Forelimb muscle (tissue), 1 donor: Measurements from ENCODE around the gene PITPNC1. TPM values are rescaled to one million over a fixed set of nuclear protein-coding genes. Genes with fewer than 3 reads are reported as not detected.
"Not testable (repeated sequence)": the region's sequence is repeated elsewhere in the genome, so short reads cannot be mapped to it uniquely, and the experiment has no call there.

Source experiments
- DNase-seq: peaks from one replicate; pipeline ENCODE4 v3.0.0-alpha.2; 2013; ENCODE audit warnings: low read depth
- polyA plus RNA-seq: library from polyadenylated mRNA; unstranded; fragments of 120-200 nt; gene quantifications from one replicate; pipeline ENCODE4 v1.2.1, GENCODE V29; 2013; ENCODE audit not compliant: insufficient read length

Gene PITPNC1
- polyA plus RNA-seq, 1 donor = 9.4 TPM

- no peak for DNase-seq
These were observed 199.5 kb downstream of the PITPNC1 start for GRCh38 chr17:67576471-67577115.

- DNase-seq = no peak
These were observed 200.5 kb downstream of the PITPNC1 start for GRCh38 chr17:67577429-67578141.

GRCh38 chr17:67578142-67578457 lies 201.0 kb downstream of the PITPNC1 start:
- DNase-seq = no peak

GRCh38 chr17:67578679-67579405 lies 201.8 kb downstream of the PITPNC1 start:
- DNase-seq = not testable (repeated sequence)

- no peak for DNase-seq
These were observed 205.6 kb downstream of the PITPNC1 start for GRCh38 chr17:67582673-67583081.

- DNase-seq = no peak
These were observed 208.1 kb downstream of the PITPNC1 start for GRCh38 chr17:67585077-67585602.

GRCh38 chr17:67588326-67588725 lies 211.2 kb downstream of the PITPNC1 start:
- no peak for DNase-seq

GRCh38 chr17:67594115-67594880 lies 217.2 kb downstream of the PITPNC1 start:
- DNase-seq = no peak

GRCh38 chr17:67600408-67600807 lies 223.3 kb downstream of the PITPNC1 start:
- no peak for DNase-seq

- no peak for DNase-seq
These were observed 224.8 kb downstream of the PITPNC1 start for GRCh38 chr17:67601897-67602296.

GRCh38 chr17:67602444-67602843 lies 225.4 kb downstream of the PITPNC1 start:
- no peak for DNase-seq

DNA sequence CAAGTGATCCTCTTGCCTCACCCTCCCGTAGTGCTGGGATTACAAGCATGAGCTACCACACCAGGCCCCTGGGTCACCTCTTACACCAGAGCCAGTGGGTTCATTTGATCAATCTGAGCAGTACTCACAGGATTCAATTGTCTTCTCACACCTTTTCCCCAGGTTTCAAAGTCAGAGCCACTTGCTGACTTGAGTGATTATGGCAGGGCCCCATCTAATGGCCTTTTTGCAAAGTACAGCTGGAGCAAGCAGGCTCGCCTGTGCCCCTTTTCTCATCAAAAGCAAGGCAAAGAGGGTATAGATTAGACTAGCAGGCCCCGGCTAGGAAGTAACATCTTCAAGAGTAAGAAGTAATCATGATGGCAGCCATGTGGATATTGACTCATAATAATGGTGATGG lies 225.9 kb downstream of the PITPNC1 start:
- DNase-seq = no peak

- DNase-seq = peak; percentile 45
These were observed 228.3 kb downstream of the PITPNC1 start for GRCh38 chr17:67605256-67605912.

DNA sequence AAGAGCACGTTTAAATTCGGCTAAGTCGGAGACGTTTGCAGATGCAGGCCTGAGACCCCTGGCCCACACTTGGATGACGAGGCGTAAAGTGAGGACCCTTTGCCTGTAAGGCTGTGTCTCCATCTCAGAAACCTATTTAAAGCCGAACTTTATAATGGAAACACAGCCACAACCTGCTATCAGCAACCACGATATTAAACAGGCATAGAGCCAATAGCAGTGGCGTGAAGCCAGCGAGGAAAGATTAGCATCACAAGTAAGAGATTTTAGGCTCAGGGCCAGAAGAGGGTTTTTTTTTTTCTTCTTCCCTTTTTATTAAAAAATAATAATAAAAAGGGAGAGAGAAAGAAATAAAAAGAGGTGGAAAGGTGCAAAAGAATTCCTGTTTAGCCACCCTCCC lies 229.4 kb downstream of the PITPNC1 start:
- no peak for DNase-seq

GRCh38 chr17:67606896-67607604 lies 230.0 kb downstream of the PITPNC1 start:
- no peak for DNase-seq

- no peak for DNase-seq
These were observed 233.0 kb downstream of the PITPNC1 start for GRCh38 chr17:67610061-67610460.

- no peak for DNase-seq
These were observed 236.9 kb downstream of the PITPNC1 start for GRCh38 chr17:67613961-67614360.

GRCh38 chr17:67615011-67615561 lies 238.0 kb downstream of the PITPNC1 start:
- no peak for DNase-seq

- DNase-seq = no peak
These were observed 238.7 kb downstream of the PITPNC1 start for GRCh38 chr17:67615736-67616135.

DNA sequence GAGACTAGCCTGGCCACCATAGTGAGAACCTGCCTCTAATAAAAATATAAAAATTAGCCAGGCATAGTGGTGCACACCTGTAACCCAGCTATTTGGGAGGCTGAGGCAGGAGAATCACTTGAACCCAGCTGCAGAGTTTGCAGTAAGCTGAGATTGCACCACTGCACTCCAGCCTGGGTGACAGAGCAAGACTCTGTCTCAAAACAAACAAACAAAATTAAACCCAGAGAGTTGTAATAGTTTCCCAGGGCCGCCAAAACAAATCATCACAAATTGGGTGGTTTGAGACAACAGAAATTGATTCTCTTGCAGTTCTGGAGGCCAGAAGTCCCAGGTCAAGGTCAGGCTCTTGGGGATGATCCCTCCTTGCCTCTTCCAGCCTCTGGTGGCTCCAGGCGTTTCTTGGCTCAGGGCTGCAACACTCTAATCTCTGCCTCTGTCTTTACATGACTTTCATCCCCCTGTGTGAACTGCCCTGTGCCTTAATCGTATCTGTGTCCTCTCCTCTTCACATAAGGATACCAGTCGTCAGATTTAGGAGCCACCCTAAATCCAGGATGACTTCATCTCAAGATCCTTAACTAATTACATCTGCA lies 240.3 kb downstream of the PITPNC1 start:
- no peak for DNase-seq
